Stimulated activated naive CD8-positive, alpha-beta T cell treated with anti-CD3 and anti-CD28 coated beads, Interleukin-15, Interleukin-2, amounts not matched to agents 100 U/mL and 50 U/mL, for 24 hours (primary cell): ENCODE results near the gene KCNA10.

Experiments
- ATAC-seq: fragments of 150-1000 bp; cut with Tn5 transposase; one replicate; pipeline ENCODE4 v1.10.0; 2021
- DNase-seq: peaks from one replicate; pipeline ENCODE4 v3.0.0; 2021

KCNA10 gene

GRCh38 chr1:110498270-110498669, 20.7 kb downstream of the KCNA10 start:
- ATAC-seq (no peak), DNase-seq (no peak)

GRCh38 chr1:110495926-110496600, 22.9 kb downstream of the KCNA10 start:
- DNase-seq (peak; percentile 84), ATAC-seq (peak; percentile 77)

DNA sequence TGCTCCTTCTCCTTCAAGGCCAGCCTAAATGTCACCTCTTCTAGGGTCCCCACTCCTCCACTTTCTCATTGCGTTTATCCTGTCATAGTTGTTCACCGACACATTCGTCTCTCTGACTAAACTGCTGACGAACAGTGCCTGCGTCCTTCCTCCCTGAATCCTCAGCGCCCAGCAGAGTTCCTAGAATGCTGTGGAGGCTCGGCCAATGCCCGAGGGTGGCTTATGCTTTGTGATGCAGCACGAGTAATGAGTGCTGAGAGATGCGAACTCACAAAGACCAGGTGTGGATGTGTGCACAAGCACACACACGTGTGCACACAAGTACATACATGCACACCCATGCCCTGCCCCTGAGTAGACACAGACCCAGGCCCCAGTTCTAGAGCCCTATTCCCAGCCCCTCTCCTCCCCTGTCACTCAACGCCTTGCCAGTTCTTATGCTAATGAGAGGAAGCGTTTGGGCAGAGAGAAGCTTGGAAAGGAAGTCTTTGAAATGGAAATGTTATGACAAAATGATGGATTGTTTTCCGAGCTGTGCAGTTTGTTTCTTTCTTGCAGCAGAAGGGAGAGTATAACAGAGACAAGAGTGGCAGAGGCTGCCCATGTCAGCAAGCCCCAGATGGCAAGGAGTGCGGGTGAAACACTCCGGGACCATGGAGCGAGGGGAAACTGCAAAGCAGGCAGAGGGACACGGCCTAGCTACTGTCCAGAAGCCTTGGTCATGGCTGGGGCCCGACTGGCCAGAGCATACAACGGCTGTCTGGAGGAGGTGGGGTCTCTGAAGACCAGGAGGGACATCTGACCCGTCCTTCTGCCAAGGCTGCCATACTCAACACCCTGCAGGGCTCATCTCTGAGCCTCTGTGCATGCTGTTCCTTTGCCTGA, 24.2 kb downstream of the KCNA10 start:
- DNase-seq: no peak
- no peak for ATAC-seq

DNA sequence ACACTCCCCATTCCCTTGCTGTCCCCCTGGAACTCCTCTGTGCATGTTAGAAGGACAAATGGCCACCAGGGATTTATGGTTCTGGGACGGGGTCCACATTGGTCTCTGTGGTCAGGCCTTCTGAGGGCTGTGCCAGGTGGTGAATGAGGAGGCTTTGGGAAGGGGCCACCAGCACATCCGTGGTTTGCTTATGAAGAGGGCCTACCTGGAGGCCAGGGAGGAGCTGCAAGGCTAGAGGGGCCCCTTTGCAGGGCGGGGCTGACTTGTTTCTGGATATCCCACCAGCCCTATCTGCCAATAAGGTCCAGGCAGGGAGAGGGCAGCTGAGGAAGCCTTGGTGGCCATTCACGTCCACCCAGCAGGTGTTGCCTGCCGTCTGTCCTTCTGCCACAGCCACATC, 24.9 kb downstream of the KCNA10 start:
- DNase-seq (no peak), ATAC-seq (no peak)

DNA sequence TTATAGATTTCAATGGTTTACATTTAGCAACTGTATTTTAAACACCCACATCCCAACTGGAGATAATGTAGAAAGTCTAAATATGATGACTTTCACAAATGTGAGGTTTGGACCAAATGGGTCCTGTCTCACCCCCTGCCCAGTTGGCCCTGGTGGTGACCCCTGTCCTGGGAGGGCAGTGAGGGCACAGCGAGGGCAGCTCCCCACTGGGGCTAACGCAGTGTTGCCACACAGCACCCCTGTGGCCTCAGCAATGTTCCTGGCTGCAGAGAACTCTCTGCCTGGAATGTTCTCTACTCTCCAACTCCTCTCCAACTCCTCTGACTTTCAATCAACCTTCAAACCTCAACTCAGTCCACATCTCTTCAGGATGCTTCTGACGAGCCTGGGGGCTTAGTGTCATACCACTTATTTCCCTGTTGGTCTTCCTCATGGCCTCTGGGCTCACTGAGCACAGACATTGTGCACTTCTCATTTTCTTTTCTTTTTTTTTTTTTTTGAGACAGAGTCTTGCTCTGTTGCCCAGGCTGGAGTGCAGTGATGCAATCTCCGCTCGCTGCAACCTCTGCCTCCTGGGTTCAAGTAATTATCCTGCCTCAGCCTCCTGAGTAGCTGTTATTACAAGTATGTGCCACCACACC, 25.8 kb downstream of the KCNA10 start:
- no peak for ATAC-seq
- DNase-seq: no peak

GRCh38 chr1:110492573-110492972, 26.4 kb downstream of the KCNA10 start:
- no peak for DNase-seq
- ATAC-seq: no peak

DNA sequence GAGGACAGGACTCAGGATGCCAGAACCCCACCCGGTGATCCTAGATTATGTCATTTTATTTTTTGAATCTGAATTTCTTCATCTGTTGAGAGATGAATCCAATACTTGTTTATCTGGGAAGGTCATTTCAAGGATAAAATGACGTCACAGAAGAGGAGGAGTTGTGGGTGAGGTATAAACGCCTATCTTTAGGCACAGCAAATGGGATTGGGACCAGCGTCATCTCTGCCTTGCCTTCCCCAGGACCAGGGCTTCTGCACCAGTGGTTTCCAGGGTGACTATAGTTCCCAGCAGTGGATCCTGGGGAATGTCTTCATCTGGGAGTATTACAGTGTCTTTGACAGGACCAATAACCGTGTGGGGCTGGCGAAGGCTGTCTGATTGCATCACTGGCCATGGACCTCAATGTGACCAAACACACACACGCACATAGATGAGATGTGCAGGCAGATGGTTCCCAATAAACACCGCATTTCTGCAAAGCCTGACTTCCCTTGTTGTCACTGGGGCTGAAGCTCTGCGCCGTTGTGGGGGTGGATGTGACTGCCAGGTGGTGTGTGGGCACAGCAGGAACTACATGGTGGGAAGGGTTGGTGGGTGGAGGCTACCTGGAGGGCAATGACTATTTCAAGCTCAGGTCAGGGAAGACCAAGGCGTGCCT, 28.1 kb downstream of the KCNA10 start:
- ATAC-seq (no peak), DNase-seq (no peak)

DNA sequence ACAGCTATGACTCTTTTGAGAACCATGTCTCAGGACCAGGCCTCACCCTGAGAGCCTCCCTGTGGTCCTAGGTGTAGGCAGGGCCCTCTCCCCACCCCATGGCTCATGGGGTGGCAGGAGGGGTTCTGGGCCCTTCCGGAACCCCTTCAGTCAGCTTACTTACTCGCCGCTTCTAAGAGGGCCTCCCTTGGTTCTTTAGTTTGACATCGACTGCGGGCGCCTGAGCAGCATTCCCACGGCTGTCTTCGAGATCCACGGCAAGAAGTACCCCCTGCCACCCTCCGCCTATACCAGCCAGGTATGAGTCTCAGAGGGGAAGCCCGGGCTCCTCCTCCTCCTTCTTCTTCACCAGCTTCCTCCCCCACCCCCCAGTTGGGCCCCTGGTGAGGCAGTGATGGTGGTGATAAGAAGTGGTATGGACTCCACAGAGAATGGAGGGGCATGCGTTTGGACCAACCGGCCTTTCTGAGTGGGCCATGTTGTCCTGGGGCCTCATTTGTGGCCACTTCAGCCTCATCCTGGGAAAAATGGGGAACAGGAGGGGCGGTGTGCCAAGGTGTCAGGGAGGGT, 28.9 kb downstream of the KCNA10 start:
- DNase-seq (no peak), ATAC-seq (no peak)

DNA sequence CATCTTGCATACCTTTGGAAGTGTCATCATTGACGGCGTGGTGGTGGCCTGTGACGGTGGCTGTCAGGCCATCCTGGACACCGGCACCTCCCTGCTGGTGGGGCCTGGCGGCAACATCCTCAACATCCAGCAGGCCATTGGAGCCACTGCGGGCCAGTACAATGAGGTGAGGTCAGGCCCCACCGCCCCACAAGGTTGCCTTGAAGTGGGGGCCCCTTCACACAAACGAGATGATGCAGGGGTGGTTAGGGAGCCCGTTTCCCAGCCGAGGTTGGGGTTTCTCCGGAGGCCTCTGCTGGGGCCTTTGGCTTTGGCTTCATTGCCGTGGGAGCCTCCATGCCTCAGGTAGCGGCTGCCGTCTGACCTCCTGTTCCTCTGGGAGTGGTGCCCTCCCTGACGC, 29.6 kb downstream of the KCNA10 start:
- no peak for ATAC-seq
- no peak for DNase-seq

- DNase-seq: no peak
- no peak for ATAC-seq
These were observed 30.1 kb downstream of the KCNA10 start for GRCh38 chr1:110488867-110489266.

DNA sequence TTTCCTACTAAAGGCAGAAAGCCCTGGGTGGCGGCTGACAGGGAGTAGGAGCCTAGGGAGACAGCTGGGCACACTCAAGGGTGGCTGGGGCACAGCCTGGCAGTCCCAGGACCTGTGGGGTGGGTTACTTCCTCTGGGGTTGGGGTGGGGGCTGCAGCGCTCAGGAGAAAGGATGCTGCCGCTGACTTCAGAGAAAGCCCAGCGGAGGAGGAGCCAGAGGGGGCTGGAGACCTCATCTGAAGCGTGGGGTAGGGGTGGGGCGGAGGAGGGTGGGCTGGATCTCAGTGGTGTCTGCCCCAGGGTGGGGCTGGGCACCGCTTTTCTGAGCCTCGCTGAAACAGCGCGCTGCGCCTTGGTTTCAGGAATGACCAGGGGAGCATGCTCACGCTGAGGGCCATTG, 30.8 kb downstream of the KCNA10 start:
- DNase-seq: no peak
- ATAC-seq: no peak

- no peak for ATAC-seq
- no peak for DNase-seq
These were observed 31.2 kb downstream of the KCNA10 start for GRCh38 chr1:110487726-110488125.

- no peak for ATAC-seq
- no peak for DNase-seq
These were observed 33.2 kb downstream of the KCNA10 start for GRCh38 chr1:110485725-110486124.

GRCh38 chr1:110484801-110485200, 34.2 kb downstream of the KCNA10 start:
- no peak for ATAC-seq
- DNase-seq: no peak

GRCh38 chr1:110483308-110483685, 35.7 kb downstream of the KCNA10 start:
- ATAC-seq (no peak), DNase-seq (no peak)

DNA sequence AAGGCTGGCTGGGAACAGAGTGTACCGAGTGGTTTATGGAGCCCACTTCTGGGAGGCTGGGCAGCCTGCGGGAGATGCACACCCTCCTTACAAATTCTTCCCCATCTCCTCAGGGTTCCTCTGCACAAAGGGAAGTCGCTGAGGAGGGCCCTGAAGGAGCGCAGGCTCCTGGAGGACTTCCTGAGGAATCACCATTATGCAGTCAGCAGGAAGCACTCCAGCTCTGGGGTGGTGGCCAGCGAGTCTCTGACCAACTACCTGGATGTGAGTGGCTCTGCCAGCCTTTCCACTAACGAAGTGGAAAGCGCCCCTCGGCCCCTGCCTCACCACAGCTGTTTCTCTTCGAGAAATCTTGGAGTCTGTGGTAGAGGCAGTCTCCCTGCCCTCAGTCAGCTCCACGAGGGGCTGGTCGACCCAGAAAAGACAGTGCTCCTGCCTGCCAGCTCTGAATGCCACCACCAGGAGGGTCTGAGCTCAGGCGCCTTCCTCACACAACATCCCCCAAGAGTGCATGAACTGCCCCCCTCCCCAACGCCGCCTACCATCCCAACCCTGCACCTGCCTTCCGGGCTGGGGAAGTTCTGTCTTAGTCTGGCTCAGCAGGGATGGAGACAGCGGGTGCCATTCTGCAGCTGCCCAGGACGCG, 36.2 kb downstream of the KCNA10 start:
- ATAC-seq: no peak
- DNase-seq: no peak

- DNase-seq (no peak), ATAC-seq (no peak)
These were observed 36.9 kb downstream of the KCNA10 start for GRCh38 chr1:110481968-110482623.

DNA sequence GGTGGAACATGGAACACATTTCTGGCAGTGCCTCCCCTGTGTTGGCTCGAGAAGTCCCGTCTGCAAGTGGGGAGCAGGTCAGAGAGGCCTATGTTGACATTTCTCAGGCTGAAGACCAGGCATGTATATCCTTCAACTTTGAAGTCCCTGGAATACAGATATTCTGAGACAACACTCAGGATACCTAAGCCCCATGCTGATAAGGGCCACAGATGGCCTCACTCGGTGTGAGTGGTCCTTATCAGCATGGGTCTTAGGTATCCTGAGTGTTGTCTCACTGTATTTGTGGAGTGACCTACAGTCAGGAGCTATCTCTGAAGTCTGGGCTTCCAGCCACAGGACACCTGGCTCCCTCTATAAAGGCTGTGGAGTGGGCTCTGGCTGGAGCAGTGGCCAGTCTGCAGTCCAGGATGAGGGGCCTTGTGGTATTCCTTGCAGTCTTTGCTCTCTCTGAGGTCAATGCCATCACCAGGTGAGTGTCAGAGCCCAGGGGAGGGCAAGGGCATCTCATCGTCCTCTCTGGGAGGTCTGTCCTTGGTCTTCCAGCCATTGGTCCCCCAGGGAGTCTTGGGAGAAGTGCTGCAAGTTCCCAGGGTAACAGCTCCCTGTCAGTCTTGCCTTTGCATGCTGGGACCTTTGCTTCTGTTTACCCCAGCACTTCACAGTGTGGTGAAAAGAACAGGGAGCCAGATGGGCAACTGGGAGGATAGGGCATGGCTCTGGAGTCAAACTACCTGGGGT, 38.4 kb downstream of the KCNA10 start:
- ATAC-seq: no peak
- no peak for DNase-seq

DNA sequence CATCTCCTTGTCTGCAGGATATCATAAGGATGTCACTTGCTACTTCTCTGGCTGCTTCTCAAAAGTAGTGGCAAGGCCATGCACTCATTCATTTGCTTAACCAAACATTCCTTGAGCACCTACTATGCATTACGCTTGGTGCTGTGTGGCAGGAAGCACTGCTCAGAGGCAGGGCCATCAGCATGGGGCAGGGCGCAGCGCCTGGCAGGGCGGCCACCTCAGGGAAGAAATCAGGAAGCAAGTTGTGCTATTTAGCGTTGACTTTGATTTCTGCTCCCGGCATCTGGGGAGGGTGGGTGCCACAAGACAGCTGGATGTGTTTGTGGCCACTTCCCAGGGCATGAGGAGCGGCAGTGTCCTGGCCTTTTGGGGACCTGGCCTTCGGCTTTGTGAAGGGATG, 40.1 kb downstream of the KCNA10 start:
- no peak for ATAC-seq

DNA sequence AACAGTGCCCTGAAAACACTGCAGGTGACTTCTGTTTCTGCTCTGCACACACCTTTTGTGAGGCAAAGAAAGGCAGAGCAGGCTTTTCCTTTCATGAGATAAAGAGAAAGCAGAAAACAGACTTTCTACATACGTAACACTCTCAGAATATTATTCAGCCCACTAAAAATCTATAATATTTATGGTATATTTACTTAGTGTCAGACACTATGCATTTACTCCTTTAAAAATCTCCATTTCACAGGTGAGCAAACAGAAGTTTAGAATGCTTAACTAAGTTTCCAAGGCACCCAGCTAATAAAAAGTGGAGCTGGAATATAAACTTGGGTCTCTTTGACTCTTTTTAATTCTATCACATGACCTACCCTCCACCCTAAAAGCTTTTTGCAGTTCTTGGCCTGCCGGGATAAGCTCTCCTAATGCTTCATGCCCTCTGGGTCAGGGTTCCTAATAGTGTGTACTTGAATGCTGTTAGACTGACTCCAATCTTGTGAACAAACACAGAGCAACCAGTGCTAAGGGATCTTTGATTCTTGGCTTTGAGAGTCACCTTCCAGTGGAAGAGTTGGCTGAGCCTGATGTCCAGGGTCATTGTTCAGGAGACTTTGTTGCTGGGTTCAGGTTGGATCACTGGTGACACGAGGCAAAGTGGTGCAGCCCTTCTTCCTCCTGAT, 40.9 kb downstream of the KCNA10 start:
- ATAC-seq (no peak), DNase-seq (no peak)

More for the DNA sequence above, 40.1 kb downstream of the KCNA10 start:
- no peak for DNase-seq
